Rectal smooth muscle tissue (tissue), 1 donor: Measurements from ENCODE around the gene PLXDC1.
"Not testable (repeated sequence)": the region's sequence is repeated elsewhere in the genome, so short reads cannot be mapped to it uniquely, and the experiment has no call there.

Source experiments
- H3K27ac ChIP-seq: one replicate; pipeline ENCODE4 v1.7.0; 2013; ENCODE audit warnings: low read depth, low read length, inconsistent platforms
- H3K27me3 ChIP-seq: one replicate; pipeline ENCODE4 v1.7.0; 2013; ENCODE audit warnings: low read length; ENCODE audit not compliant: control insufficient read depth, insufficient read depth
- H3K36me3 ChIP-seq: one replicate; pipeline ENCODE4 v1.7.0; 2013; ENCODE audit warnings: low read length; ENCODE audit not compliant: control insufficient read depth, insufficient read depth
- H3K4me1 ChIP-seq: one replicate; pipeline ENCODE4 v1.7.0; 2013; ENCODE audit warnings: low read length; ENCODE audit not compliant: control insufficient read depth, insufficient read depth
- H3K4me3 ChIP-seq: one replicate; pipeline ENCODE4 v1.7.0; 2013; ENCODE audit warnings: low read length
- H3K9ac ChIP-seq: one replicate; pipeline ENCODE4 v1.7.0; 2013; ENCODE audit warnings: low read length

Gene PLXDC1

GRCh38 chr17:39054111-39054645, 97.3 kb downstream of the PLXDC1 start:
- no peaks in the 10 kb centered on the region for H3K27me3 ChIP-seq
- H3K4me3 ChIP-seq: no peak overlapping the region
- H3K9ac ChIP-seq: no peak overlapping the region
- H3K36me3 ChIP-seq: no peaks in the 10 kb centered on the region
- no peaks in the 10 kb centered on the region for H3K4me1 ChIP-seq
- no peak overlapping the region for H3K27ac ChIP-seq

DNA sequence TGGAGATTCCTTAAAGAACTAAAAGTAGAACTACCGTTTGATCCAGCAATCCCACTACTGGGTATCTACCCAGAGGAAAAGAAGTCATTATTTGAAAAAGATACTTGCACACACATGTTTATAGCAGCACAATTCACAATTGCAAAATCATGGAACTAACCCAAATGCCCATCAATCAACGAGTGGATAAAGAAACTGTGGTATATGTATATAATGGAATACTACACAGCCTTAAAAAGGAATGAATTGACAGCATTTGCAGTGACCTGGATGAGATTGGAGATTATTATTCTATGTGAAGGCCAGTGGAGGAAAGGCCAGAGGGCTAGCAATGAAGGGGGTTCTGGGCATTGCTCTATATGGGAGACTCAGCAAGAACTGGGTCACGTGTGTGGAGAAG, 99.0 kb downstream of the PLXDC1 start:
- not testable (repeated sequence) for H3K36me3 ChIP-seq, H3K9ac ChIP-seq, H3K4me3 ChIP-seq, H3K27ac ChIP-seq, H3K4me1 ChIP-seq, H3K27me3 ChIP-seq

GRCh38 chr17:39051001-39051585, 100.3 kb downstream of the PLXDC1 start:
- Histone ChIP-seq H3K4me3 (no peak overlapping the region), H3K36me3 (no peaks in the 10 kb centered on the region), H3K27me3 (no peaks in the 10 kb centered on the region)

DNA sequence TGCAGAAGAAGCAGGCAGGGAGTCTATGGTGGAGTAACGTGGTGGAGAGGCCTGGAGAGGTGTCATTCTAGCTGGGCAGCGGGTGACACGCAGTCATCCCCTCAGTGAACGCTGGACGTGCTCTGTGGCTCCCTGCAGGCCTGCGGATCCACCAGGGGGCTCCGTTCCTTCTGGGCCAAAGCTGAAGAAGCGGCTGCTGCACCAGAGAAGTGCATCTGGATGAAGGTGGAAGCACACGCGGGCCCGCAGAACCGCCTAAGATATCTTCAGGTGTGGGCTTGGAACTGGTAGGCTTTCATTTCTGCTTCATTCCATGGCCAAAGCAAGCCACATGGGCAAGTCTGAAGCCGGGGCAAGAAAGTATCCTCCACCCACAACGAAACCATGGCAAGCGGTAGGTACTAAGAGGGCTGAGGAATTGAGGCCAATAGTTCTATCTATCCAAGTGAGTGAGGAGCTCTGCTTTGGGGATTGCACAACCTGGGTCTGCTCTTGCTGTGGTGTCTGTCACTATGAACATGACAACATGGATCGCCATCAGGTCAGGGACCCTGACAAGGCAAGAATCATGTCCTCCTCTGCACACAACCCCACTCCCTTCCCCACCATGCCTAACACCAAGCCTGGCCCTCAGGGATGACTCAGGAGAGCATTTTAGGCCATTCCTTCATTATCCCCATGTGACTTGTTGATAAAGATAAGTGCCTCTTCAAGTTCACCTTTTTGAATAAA, 105.3 kb downstream of the PLXDC1 start:
- no peaks in the 10 kb centered on the region for H3K4me1 ChIP-seq
- no peak overlapping the region for H3K9ac ChIP-seq
- no peaks in the 10 kb centered on the region for H3K27me3 ChIP-seq
- H3K4me3 ChIP-seq: no peak overlapping the region
- H3K27ac ChIP-seq: no peak overlapping the region
- no peaks in the 10 kb centered on the region for H3K36me3 ChIP-seq

More at GRCh38 chr17:39051001-39051585, 100.3 kb downstream of the PLXDC1 start:
- H3K4me1 ChIP-seq: no peaks in the 10 kb centered on the region
- no peak overlapping the region for H3K27ac ChIP-seq
- H3K9ac ChIP-seq: no peak overlapping the region

GRCh38 chr17:39036009-39036408, 115.4 kb downstream of the PLXDC1 start:
- Histone ChIP-seq H3K27ac (no peak overlapping the region), H3K9ac (no peak overlapping the region), H3K36me3 (no peaks in the 10 kb centered on the region), H3K4me1 (no peaks in the 10 kb centered on the region), H3K27me3 (no peaks in the 10 kb centered on the region), H3K4me3 (no peak overlapping the region)

GRCh38 chr17:39035578-39035977, 115.9 kb downstream of the PLXDC1 start:
- H3K9ac ChIP-seq, H3K4me3 ChIP-seq, H3K27me3 ChIP-seq, H3K4me1 ChIP-seq, H3K27ac ChIP-seq, H3K36me3 ChIP-seq: not testable (repeated sequence)

DNA sequence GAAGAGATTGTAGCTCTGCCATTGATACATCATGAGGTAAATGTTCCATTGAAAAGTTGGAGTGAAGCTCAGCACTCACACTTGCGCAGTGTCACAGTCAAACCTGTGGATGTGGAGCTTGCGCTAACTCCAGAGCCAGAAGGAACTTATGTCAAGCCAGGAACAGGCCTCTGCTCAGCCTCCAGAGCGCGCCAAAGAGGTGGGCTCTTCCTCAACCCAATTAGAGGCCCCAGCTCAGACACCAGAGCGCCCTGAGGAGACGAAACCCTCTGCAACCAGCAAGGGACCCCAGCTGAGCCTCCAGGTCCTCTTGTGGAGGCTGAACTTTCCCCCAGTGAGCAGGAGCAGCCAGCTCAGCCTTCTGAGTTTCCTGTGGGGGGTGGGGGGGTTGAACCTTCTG, 122.7 kb downstream of the PLXDC1 start:
- no peak overlapping the region for H3K27ac ChIP-seq
- no peak overlapping the region for H3K9ac ChIP-seq
- peaks cover 3% of the 10 kb centered on the region for H3K4me1 ChIP-seq
- no peaks in the 10 kb centered on the region for H3K36me3 ChIP-seq
- no peak overlapping the region for H3K4me3 ChIP-seq
- H3K27me3 ChIP-seq: no peaks in the 10 kb centered on the region

- Histone ChIP-seq H3K9ac (no peak overlapping the region), H3K27ac (no peak overlapping the region), H3K4me3 (peak overlapping the region; percentile 60), H3K27me3 (no peaks in the 10 kb centered on the region), H3K4me1 (peaks cover 3% of the 10 kb centered on the region), H3K36me3 (no peaks in the 10 kb centered on the region)
These were observed 123.9 kb downstream of the PLXDC1 start for GRCh38 chr17:39027455-39028035.

DNA sequence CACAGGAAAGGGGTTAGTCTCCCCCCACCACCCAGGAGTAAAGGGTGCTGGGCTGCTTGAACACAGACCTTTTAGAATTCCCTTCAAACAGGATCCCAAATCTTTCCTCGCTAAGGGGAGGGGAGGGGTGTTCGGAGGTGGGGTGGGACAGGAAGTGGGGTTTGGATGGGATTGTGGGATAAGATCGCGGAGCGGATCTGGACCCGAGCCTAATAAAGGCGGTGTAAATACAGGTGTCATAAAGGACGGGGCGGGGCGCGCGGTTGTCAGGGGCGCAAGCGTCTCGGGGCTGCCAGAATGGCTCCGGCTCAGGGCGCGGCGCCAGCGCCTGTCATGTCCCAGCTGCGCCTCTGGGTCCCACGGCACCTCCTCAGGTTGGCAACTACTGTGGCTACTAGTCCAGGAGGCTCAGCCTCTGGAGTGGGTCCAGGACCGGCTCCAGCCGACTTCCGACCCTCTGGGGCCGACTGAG, 124.4 kb downstream of the PLXDC1 start:
- H3K27me3 ChIP-seq: no peaks in the 10 kb centered on the region
- no peak overlapping the region for H3K9ac ChIP-seq
- H3K4me3 ChIP-seq: peak overlapping the region; percentile 60
- no peak overlapping the region for H3K27ac ChIP-seq
- H3K36me3 ChIP-seq: no peaks in the 10 kb centered on the region
- H3K4me1 ChIP-seq: peaks cover 3% of the 10 kb centered on the region

DNA sequence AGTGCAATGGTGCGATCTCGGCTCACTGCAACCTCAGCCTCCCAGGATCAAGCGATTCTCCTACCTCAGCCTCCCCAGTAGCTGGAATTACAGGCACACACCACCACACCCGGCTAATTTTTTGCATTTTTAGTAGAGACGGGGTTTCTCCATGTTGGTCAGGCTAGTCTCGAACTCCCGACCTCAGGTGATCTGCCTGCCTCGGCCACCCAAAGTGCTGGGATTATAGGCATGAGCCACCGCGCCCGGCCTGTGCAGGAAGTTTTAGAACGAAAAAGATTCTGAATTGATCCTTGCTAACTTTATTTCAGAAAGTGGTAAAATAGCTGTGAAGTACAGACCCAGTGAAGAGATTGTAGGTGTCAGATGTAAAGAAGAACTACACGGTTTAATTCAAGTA, 125.1 kb downstream of the PLXDC1 start:
- not testable (repeated sequence) for H3K4me1 ChIP-seq, H3K4me3 ChIP-seq, H3K9ac ChIP-seq, H3K36me3 ChIP-seq, H3K27ac ChIP-seq, H3K27me3 ChIP-seq

GRCh38 chr17:39022924-39023323, 128.5 kb downstream of the PLXDC1 start:
- H3K27ac ChIP-seq: no peak overlapping the region
- peaks cover 3% of the 10 kb centered on the region for H3K4me1 ChIP-seq
- no peak overlapping the region for H3K9ac ChIP-seq
- H3K27me3 ChIP-seq: no peaks in the 10 kb centered on the region
- no peak overlapping the region for H3K4me3 ChIP-seq
- no peaks in the 10 kb centered on the region for H3K36me3 ChIP-seq

DNA sequence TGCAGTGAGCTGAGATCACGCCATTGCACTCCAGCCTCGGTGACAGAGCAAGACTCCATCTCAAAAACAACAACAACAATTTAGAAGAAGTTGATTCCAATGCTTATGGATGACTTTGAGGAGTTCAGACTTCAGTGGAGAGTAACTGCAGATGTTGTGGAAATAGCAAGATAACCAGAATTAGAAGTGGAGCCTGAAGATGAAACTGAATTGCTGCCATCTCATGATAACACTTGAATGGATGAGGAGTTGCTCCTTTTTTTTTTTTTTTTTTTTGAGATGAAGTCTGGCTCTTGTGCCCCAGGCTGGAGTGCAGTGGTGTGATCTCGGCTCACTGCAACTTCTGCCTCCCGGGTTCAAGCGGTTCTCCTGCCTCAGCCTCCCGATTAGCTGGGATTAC, 131.4 kb downstream of the PLXDC1 start:
- H3K9ac ChIP-seq, H3K27me3 ChIP-seq, H3K36me3 ChIP-seq, H3K4me3 ChIP-seq, H3K27ac ChIP-seq, H3K4me1 ChIP-seq: not testable (repeated sequence)
